Mammary epithelial cell (primary cell): ENCODE results near the gene ANKRD13D.

Experiments
- EZH2 ChIP-seq: IDR thresholded peaks from 2 replicates; pipeline ENCODE4 v1.6.1; 2012; ENCODE audit warnings: low read length, inconsistent platforms, borderline replicate concordance
- TF ChIP-seq, protein P1 (sequence below), 2 donors: IDR thresholded peaks in 1 of 2; conservative IDR thresholded peaks in 1 of 2; 2 replicates each; pipeline ENCODE4 v1.5.1; 2011 to 2012; ENCODE audit warnings: inconsistent platforms in 2 of 2, low read length in 2 of 2, mild to moderate bottlenecking in 2 of 2, control low read depth in 1 of 2, low read depth in 1 of 2; ENCODE audit not compliant: insufficient read depth in 1 of 2; ENCODE audit errors: extremely low read depth in 1 of 2

DNA sequence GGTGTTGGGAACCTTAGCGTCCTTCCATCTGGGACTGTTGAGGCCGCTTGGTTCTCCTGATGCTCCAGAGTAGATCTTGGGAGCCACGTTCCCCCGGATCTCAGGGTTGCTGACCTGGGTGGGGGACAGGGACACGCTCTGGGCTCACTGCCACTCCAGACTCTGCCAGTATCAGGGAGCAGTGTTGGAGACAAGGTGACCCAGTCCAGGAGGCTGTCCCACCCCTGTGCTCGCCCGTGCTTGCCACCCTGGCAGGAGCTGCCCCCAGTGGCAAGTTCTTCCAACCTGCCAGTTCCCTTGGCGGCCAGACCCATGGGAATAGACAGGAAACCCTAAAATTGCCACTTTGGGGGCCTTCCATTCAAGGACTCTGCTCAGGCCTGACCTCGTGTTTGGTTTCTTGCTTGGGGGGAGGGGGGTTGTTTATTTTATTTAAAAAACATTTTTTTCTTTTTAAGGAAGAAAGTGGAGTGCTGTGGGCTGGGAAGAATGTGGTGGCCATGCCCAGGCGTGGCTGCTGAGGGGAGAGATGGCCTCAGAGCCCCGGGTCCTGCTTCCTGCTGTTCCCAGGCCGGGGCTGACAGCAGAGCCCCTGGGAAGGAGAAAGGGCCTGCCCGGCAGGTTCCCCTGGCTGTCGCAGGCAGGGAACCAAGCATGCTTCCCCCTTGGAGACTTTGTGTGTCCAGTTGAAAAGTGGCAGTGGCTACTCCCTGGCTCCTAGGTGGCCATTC lies 15.7 kb upstream of the ANKRD13D start:
- TF ChIP-seq EZH2 = no peak
- TF ChIP-seq, protein P1, sequence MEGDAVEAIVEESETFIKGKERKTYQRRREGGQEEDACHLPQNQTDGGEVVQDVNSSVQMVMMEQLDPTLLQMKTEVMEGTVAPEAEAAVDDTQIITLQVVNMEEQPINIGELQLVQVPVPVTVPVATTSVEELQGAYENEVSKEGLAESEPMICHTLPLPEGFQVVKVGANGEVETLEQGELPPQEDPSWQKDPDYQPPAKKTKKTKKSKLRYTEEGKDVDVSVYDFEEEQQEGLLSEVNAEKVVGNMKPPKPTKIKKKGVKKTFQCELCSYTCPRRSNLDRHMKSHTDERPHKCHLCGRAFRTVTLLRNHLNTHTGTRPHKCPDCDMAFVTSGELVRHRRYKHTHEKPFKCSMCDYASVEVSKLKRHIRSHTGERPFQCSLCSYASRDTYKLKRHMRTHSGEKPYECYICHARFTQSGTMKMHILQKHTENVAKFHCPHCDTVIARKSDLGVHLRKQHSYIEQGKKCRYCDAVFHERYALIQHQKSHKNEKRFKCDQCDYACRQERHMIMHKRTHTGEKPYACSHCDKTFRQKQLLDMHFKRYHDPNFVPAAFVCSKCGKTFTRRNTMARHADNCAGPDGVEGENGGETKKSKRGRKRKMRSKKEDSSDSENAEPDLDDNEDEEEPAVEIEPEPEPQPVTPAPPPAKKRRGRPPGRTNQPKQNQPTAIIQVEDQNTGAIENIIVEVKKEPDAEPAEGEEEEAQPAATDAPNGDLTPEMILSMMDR (conservative IDR thresholded peaks at IDR 0.05 in 1 of 2, IDR thresholded peaks at IDR 0.05 in 1 of 2; ENCODE audit: extremely low read depth in 1 of 2, insufficient read depth in 1 of 2, low read depth in 1 of 2, low read length in 2 of 2) = no peak
